RWPE2 (cell line): ENCODE data around the gene LRRC51.

ENCODE experiments used
- ATAC-seq: fragments of 200-7000 bp; cut with Tn5 transposase; 3 replicates; pipeline ENCODE4 v1.9.1; 2021; ENCODE audit warnings: low read depth
- DNase-seq: peaks from one replicate; pipeline ENCODE4 v3.0.0-alpha.2; 2020; ENCODE audit warnings: low spot score
- H3K27ac ChIP-seq: fragments of 450-650 bp; 2 replicates; pipeline ENCODE4 v1.5.1; 2017; ENCODE audit warnings: mild to moderate bottlenecking; ENCODE audit not compliant: poor library complexity, severe bottlenecking
- H3K27me3 ChIP-seq: fragments of 250-450 bp; sonication (Bioruptor Pico); 2 replicates; pipeline ENCODE4 v1.5.1; 2021; ENCODE audit warnings: mild to moderate bottlenecking, moderate library complexity; ENCODE audit not compliant: insufficient read depth, poor library complexity, severe bottlenecking
- H3K36me3 ChIP-seq: fragments of 250-450 bp; sonication (Bioruptor Pico); 2 replicates; pipeline ENCODE4 v1.5.1; 2020; ENCODE audit warnings: low read depth, mild to moderate bottlenecking, moderate library complexity
- H3K4me1 ChIP-seq: fragments of 250-450 bp; sonication (Bioruptor Pico); 2 replicates; pipeline ENCODE4 v1.5.1; 2021; ENCODE audit warnings: mild to moderate bottlenecking, moderate library complexity; ENCODE audit not compliant: insufficient read depth, poor library complexity, severe bottlenecking
- H3K4me3 ChIP-seq: fragments of 250-450 bp; sonication (Bioruptor Pico); 2 replicates; pipeline ENCODE4 v1.5.1; 2021; ENCODE audit warnings: mild to moderate bottlenecking, moderate library complexity; ENCODE audit not compliant: severe bottlenecking
- H3K9me3 ChIP-seq: fragments of 250-450 bp; sonication (Bioruptor Pico); 2 replicates; pipeline ENCODE4 v1.5.1; 2021; ENCODE audit warnings: mild to moderate bottlenecking, moderate library complexity; ENCODE audit not compliant: severe bottlenecking
- CTCF ChIP-seq: fragments of 450-650 bp; IDR thresholded peaks from one replicate; pipeline ENCODE4 v1.5.1; 2017; ENCODE audit warnings: mild to moderate bottlenecking, moderate library complexity; ENCODE audit not compliant: poor library complexity, severe bottlenecking

Gene LRRC51

GRCh38 chr11:72039031-72039855 lies 41.4 kb upstream of the LRRC51 start:
- ATAC-seq, result no peak
- DNase-seq, result no peak
- Histone ChIP-seq H3K27me3 (no peaks in the 10 kb centered on the region), H3K4me1 (peaks cover 38% of the 10 kb centered on the region), H3K27ac (peak overlapping the region; percentile 84), H3K36me3 (peaks cover 22% of the 10 kb centered on the region), H3K4me3 (no peak overlapping the region), H3K9me3 (no peaks in the 10 kb centered on the region)
- TF ChIP-seq CTCF, result no peak

- no peaks in the 10 kb centered on the region for H3K9me3 ChIP-seq
- ATAC-seq, result no peak
- H3K4me1 ChIP-seq, result peaks cover 38% of the 10 kb centered on the region
- peaks cover 17% of the 10 kb centered on the region for H3K36me3 ChIP-seq
- no peaks in the 10 kb centered on the region for H3K27me3 ChIP-seq
- TF ChIP-seq CTCF, result no peak
- H3K27ac ChIP-seq, result peak overlapping the region; percentile 84
- peak overlapping the region; percentile 52 for H3K4me3 ChIP-seq
- no peak for DNase-seq
Observed at GRCh38 chr11:72039856-72040401, 40.7 kb upstream of the LRRC51 start.

GRCh38 chr11:72040491-72041363 lies 39.9 kb upstream of the LRRC51 start:
- H3K4me3 ChIP-seq, result peak overlapping the region; percentile 52
- H3K27me3 ChIP-seq, result no peaks in the 10 kb centered on the region
- TF ChIP-seq CTCF, result no peak
- H3K4me1 ChIP-seq, result peaks cover 38% of the 10 kb centered on the region
- peak; percentile 63 for ATAC-seq
- peak; percentile 78 for DNase-seq
- H3K27ac ChIP-seq, result peak overlapping the region; percentile 84
- H3K36me3 ChIP-seq, result peaks cover 9% of the 10 kb centered on the region
- no peaks in the 10 kb centered on the region for H3K9me3 ChIP-seq

GRCh38 chr11:72041364-72042063 lies 39.1 kb upstream of the LRRC51 start:
- peaks cover 7% of the 10 kb centered on the region; the same call in 1 of the 2 replicates for H3K36me3 ChIP-seq
- H3K4me1 ChIP-seq, result peaks cover 38% of the 10 kb centered on the region
- H3K9me3 ChIP-seq, result no peaks in the 10 kb centered on the region
- DNase-seq (no peak), ATAC-seq (peak; percentile 70)
- peak overlapping the region; percentile 84 for H3K27ac ChIP-seq
- no peak for TF ChIP-seq CTCF
- H3K4me3 ChIP-seq, result peak overlapping the region; percentile 52
- no peaks in the 10 kb centered on the region for H3K27me3 ChIP-seq
